Stimulated activated CD8-positive, alpha-beta memory T cell treated with anti-CD3 and anti-CD28 coated beads, Interleukin-12 subunit alpha, Interleukin-12 subunit beta, amount 100 ng/mL, for 24 hours (primary cell): ENCODE results near the gene ITGA11.

Source experiments
- DNase-seq: peaks from one replicate; pipeline ENCODE4 v3.0.0-alpha.2; 2020; ENCODE audit errors: extremely low read depth

The ITGA11 gene

DNA sequence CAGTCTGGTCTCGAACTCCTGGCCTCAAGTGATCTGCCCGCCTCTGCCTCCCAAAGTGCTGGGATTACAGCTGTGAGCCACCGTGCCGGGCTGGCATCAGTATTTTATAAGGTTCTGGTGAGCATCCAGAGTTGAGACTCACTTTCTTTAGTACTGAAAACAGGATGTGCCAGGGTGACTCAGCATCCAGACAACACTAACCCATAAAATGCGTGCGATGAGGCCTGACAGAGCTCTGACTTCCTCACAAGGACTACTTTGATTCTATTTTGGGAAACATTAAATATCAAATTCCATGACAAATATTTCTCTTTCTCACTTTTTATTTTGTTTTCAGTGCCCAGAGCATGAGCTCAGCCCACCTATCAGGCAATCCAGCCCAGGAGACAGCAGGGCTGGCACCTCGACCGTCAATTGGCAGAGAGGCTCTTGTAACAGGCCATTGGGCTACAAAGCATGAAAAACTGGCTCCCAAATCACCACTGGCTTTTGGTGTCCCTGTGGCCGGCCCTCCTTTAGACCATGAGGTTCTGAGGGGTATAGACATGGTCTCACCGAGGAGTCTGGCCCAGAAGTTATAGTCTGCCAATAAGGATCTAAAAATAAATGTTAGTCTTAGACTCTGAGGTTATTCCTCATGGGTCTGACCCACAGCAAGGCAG lies 79.4 kb downstream of the ITGA11 start:
- DNase-seq = no peak

DNA sequence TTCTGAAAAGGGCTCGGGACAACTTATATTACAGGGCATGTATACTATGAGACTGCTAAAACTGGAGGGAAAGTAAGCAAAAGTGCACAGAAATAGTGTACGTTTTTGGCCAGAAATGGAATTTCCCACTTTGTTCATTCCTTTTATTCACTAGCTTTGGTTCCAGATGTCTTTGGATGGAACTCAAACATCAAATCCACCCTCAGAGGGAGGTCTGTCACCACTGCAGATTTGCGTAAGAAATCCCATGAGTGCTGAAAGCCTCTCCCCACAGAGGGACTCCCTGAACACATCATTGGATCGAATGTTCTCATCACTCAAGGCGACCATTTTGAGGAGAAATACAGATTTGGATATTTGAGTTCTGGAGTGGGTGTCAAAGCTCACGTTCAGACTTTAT lies 82.8 kb downstream of the ITGA11 start:
- DNase-seq = no peak

DNA sequence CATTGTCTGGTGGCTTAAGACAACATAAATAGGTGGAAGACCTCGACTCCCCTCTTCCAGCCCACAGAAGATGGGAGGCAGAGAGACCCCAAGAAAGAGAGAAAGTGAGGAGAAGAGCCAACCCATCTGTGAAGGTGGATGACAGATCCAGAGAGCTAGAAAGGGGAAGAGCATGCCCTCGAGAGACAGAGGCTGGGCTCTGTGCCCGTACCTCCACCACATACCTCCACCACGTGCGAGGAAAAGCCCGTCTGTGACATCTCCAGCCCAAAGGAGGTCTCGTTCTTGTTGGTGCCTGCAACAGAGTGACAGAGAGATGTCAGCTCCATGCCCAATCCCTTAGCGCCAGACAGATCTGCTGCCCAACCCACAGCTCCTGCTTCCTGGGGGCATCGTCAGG lies 83.4 kb downstream of the ITGA11 start:
- DNase-seq = no peak

DNA sequence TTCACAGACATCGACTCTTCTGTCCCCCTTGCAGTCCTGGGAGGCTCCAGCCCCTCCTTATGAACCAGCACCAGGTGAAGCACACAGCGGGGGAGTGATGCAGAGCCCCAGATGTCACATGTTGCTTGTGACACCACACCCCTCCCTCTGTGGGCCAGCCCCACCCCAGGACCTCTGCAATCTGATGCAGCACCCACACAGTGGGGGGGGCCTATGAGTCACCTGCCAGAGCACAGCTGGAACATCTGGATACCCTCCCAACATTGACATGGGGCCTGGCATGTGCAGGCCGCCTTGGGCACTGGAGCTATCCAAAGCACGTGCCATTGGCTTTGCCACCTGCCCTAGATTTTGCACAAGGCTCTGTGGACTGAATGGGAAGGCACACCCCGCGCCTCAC lies 83.9 kb downstream of the ITGA11 start:
- no peak for DNase-seq

DNA sequence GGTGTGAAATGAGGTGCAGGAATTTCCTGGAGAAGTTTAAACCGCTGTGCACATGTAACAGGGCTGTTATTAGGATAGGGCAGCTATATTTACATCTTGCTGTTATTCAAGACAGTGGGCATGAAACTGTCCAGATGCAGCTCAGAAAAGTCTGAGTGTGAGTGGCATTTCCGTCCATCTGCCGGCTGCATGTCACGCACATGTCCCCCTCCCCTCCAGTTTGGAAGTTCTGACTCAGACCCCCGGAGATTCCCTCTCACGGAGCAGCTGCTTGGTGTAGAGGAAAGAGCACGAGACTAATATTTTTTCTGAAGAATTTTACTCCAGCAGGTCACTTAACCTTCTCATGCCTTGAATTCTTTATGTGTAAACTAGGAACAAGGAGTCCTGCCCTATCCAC lies 84.6 kb downstream of the ITGA11 start:
- no peak for DNase-seq

DNA sequence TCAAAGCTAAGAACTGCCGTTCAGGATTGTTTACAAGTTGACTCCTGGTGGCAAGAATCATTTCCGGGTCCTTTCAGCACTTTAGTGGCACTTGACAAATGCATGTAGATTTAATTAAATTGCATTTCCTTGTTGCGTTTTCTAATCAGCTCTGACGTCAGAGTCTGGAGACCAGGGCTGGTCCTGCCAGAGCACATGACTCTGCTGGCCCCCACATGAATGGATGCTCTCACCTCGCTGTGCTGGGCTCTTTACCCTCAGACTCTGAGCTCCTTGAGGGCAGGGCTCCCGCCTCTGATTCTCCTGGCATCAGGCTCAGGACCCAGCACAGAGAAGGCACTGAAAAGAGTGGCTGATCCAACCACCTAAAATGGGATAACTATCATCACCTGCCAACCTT lies 85.0 kb downstream of the ITGA11 start:
- no peak for DNase-seq

DNA sequence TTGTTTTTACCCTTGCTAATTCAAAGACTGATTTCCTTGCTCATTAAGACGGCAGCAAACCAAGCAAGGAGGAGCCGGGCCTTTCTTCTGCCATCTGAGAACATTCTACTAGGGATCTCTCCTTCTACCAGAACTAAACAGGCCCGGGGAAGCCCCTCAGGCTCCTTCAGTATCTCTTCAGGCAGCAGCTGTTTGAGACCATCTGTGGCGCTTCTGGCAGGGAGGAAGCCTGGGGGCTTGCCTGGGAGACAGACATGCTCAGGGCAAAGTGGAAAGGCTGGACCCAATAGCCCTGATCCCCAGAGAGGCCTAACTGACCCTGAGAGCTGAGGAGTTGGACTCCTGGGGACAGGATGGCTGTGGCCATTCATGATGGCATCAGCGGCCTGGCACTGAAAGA lies 86.5 kb downstream of the ITGA11 start:
- DNase-seq = no peak

DNA sequence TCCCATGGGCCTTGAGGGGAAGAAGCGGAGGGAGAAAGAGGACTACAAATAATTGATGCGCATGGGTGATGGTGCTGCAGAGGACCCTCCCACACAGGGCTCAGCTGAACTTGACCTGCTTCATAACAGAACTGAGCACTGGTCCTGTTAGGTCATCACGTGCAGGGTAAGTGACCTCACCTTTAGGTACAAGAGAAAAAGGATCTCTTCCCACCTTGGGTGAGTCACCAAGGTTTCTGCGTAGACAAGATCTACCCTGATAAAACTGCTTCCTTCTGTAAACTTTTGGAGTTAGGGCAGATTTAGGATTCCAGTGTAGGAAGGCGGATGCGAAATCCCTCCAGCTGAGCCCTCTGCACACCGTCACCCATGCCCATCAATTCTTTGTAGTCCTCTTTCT lies 87.4 kb downstream of the ITGA11 start:
- DNase-seq = no peak

DNA sequence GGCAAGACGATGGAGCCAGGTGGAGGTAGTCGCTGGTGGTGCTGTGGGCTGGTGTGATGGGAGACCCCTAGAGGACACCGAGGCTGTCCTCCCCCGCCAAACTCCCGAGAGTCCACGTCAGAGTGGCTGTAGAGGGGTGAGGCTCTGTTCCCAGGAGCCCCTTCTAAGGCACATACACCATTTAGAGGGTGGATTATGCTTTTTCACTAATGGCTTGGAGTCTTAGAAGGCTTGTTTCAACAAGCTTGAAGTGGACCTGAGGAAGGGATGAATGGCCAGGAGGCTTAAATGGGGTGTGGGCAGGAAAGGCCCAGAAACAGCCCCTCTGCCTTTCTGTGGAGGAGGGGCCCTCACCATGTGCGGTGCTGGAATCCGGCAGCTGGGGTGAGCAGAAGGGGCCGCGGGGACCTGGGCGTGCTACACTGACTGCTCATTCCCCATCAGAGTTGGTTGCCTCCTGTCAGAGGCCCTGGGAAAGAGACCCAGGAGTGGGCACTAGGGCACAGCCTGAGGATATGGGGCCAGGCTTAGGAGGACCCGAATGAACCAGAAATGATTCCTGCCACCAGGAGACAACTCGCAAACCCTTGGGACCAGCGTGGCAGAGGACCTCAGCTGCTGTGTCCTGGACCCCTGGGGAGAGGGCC lies 88.3 kb downstream of the ITGA11 start:
- no peak for DNase-seq

DNA sequence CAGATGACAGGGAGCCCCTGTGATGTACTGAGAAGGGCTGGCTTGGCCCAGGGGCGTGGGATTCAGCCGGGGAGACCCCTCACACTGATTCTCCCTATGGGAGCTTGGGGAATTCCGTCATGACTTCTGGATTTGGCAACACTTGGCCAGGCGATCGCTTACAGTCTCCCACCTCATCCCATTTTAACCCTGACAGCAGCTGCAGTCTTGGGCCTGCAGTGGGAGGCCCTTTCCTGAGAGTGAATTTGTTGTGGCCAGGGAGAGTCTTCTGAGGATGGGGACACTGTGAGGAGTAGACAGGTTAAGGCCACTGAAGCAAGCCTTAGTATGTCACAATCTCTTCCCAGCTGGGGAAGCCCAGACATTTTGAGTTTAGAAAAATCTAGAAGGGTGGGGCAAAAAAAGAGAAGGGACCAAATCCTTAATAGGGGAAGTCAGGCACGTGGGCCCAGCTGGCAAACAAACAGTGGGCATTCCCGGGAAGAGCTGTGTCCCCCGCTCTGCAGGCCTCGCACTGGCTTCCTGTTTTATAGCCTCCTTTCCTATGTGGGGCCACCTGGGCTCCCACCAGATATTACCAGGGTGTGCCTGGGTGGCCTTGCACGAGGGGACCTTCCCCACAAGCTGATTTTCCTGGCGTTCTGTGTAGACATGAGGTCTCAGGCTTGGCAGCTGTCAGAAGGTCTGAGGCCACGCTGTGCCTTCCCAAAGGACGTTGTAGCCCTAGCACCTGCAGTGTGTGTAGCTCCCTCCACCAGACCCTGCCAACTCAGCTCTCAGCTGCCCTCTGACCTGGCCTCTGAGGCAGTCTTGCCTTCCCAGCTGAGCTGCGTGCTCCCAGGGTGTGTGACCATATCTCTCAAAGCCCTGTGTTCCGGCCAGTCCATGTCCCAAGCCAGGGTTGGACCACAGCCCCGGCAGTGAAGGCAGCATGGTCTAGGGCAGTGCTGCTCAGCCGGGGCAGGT lies 89.9 kb downstream of the ITGA11 start:
- DNase-seq = no peak

DNA sequence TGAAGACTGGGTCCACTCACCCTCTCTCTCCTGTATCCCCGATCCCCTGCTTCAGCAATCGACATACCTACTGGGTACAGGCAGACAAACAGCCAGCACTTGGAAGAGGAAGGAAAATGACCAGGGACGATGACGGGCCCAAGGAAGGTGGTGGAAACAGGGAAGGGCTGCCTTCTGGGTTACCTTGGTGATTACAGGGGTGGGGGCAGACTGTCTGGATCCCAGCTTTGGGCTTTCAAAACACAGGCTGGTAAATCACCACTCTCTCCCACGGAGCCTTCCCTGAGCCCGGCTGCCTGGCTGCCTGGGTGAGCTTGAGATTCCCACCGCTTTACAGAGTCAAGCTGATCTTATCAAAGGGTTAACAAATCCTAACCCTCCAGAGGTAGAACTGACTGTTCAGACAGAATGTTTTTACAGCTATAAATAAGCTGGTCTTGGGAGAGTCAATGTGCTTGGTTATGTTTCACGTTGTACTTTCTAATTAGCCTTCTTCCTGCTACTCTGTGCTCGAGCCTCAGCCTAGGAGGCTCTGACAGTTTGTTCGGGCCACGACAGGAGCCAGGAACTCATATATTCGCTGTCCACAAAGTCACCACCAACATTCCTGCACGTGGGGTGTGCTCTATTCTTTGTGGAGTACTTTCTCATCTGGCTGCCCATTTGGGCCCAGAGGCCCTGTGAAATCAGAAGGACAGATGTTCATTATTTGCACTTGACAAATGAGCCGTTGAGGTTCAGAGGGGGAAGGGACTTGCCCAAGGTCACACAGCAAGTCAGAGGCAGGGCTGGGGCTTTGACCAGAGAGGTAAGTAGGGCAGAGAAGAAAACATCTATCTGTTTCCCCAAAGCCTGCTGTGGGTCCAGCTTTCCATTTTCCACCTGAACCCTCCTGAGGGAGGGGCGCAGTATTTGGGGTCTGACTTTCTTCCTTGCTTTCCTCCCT lies 91.0 kb downstream of the ITGA11 start:
- DNase-seq = no peak

DNA sequence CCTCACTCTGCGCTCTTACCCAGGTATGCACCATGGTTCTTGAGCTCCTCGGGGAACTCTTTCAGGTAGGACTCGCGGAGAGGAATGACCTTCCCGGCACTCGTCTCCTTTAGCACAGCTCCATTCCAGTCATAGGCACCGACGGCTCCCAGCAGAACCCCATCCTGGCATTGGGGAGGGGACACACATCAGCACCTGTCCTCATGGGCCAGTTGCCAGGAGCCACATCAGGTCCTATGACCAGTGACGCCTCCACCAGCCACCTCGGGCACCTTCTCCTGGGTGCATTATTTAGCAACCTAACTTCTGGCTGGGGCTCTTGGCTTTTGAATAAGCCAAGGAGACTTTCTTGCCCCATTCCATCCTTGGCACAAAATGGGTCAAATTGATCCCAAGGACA lies 92.5 kb downstream of the ITGA11 start:
- no peak for DNase-seq

DNA sequence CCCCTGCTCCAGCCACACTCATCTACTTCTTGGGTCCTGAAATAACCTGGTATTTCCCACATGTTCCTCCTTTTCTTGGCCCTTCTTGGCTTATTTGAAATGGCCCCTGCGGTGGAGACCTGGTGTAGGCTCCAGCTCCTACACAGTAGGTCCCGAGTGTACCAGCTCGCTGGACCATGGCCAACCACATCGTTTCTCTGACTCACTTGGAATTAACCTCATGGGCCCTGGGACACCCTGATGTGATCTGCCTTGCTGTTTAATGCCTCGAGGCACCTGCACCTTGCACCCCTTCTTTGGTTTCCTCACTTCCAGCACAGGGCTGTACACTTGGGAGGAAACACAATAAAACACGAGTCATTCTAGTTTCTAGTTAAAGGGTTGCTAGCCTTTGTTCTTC lies 94.1 kb downstream of the ITGA11 start:
- no peak for DNase-seq

DNA sequence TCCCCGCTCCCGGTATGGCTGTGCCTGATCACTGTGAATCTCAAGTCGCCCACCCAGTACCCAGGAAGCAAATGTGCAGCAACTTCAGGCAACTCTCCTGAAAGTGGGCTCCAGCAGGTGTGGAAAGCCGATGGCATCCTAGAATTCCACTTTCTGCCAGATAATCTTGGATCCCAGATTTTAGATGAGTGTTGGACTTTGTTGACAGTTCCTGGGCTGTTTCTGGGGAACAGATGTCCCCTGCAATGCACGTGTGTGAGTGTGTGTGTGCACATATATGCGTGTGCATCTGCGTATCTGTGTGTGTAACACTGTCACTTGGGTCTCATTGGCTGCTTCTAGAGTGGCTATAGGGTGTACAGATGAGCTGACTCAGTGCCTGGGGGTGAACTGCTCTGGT lies 95.4 kb downstream of the ITGA11 start:
- DNase-seq = no peak

DNA sequence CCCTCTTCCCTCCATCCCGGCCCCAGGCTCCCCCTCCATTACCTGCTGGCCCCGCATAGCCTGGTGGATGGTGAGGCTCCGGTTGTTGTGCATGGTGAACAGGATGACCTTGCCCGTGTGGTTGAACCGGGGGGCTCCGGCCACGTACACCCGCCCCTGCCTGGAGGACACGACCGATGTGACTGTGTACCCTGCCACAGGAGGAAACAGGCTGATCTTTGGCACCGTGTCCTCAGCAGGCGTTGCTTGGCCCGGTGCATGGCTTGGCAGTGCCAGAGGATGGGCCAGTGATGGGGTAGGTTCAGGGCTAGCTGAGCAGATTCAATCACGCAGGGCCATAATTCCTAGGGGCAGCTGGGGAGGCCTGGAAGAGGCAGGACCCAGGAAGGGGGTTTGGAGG lies 96.3 kb downstream of the ITGA11 start:
- no peak for DNase-seq

DNA sequence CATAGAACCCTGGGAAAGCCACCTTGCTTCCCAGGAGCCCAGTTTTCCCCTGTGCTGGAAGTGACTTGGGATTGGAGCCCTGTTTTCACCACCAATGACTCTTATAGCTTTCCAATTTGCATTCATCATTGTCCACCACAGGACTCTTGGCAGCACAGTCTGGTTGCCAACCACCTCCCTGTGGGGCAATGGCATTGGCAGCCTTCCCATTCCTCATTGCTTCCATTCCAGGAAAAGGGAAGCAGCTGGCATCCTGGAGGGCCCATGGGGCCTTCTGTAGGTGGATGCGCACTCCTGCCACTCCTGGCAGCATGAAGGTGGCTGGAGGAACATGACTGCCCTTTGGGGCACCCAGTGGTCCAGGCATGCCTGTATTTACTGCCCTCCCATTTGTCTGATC lies 96.7 kb downstream of the ITGA11 start:
- DNase-seq = no peak

DNA sequence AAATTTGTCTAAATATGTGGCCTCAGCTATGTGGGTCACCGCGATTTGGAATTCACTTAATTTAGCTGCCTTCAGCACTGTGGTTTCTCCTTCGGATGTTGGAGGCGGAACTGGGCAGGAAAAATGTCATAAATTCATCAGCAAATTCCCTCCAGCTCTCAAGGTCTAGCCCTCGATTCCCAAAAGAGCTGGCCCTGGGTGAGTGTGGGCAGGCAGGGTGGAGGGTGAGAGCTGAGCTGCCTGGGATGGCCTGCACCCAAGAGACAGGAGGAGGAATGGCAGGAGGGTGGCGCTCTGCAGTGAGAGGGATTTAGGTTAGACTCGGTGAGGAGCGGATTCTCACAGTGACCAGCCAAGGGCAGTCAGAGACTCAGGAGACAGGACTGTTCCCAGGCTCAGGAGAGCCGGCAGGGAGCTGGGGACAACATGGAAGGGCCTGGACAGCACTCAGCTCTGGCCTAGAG lies 97.3 kb downstream of the ITGA11 start:
- DNase-seq = no peak

DNA sequence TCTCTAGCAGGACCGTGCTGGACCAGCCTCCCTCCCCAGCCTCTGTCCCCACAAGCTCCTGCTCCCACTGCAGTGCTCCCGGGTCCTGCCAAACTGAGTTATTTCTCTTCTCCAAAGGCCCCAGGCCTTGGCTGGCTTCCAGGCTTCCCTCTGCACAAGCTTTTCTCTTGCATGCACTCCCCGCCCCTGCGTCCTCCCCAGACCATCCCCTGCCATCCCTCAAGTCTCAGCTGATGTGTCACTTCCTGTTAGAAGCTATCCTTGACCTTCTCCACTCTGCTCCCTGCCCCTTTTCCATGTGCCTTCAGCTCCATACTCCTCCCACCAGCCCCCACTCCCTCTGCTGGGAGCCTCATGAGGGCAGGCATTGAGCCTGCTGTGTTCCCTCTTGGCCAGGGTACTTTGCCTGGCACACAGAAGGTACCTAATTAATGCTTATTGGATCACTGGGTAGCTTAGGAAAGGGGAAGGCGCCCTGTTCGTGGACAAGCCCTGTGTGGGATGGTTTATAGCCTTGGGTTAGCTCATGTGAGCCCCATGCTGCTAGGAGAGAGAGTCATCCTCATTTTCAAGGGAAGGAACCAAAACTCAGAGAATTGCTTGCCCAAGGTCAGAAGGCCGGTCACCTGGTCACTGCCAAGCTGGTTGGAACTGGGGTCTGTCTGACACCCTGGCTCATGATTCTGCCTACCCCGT lies 98.0 kb downstream of the ITGA11 start:
- DNase-seq = no peak

DNA sequence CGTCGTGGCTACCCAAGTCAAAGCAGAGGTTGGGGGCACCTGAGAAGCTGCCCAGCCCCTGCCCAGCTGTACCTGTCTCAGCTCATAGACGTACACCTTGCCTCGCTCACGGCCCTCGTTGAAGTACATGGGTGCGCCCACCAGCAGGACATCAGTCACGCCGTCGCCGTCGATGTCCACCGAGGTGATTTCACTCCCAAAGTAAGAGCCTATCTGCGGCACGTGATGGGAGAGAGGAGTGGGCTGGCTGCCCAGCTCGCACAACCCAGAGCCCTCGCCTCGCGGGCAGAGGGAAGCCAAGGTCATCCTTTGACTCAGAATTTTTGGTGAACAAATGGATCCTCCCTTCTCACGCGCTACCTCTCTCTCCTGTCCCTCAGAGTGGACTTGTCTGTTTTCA lies 99.7 kb downstream of the ITGA11 start:
- no peak for DNase-seq

DNA sequence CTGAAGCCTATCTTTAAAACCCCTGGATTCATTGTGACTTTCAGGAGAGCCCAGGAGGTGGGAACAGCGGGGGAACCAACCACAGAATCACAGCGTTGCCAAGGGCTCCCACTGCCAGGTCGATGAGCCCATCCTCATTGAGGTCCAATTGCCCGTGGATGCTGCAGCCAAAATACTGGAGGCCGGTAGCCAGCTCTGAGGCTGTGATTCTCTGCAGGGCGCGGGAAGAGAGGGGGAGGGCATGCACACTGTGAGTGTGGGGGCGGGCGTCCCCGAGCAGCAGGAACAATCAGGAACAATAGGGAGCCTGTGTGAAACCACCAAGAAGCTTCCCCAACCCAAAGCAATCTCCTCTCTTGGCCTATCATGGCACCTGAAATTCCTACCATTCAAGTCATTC lies 101.1 kb downstream of the ITGA11 start:
- DNase-seq = no peak

DNA sequence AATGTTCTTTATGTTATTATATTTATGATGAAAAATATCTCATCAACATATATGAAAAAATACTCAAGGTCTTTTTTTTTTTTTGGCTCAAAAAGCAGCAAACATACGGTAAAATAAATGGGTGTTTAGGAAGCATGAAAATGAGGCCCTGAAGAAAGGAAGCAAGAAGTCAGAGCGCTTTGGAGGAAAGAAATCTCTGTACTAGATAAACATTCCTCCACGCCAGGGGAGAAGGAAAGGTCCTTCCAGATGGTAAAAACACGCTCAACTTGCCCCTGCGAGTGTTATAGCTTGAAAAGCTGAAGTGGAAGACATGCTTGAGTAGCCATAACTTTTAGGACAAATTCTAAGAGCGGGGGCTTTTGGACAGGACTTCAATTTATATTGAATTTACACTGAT lies 101.5 kb downstream of the ITGA11 start:
- no peak for DNase-seq
